Measurements from ENCODE around the gene EDNRA. TPM values are rescaled to one million over a fixed set of nuclear protein-coding genes. Genes with fewer than 3 reads are reported as not detected.
A peak's percentile ranks its signal among the peaks of the same experiment; 100 is the strongest.

EDNRA gene
- total and polyA plus RNA-seq, 9 of the 15 experiments (the other 6 are each of a cell fraction or from before 2014, with no cell fraction given): not detected

DNA sequence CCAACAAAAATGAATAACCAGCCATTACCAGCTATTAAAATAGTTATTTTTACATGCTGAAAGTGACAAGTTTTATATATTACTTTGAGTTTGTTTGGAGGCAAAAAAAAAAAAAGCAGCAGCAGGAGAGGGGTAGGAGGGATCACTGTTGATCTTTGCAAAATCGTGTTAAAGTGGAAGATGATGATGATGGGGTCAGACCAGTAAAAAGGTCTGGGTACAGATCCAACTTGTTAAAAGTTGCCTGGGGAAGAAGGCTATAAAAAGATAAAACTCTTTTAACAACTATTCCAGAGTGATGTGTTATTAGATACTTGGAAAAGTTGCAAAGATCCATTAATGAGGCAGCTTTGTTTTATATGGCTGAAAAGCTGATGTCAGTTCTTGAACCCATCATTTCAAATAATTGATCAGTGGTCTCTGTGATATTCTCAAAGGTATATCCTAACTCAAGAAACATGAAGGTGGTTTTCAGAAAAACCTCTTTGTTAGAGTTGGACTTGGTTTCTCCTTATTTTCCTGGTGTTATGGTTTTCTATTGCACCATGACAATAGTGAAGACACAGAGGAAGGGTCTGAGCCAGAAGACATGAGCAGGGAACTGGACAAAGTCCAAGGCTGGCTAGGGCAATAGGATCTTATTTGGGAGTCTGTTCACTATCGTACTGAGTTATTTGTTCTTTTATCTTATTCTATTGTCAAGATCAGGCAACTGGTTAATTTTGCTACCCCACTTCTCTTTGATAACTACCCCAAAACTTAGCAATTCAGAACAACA, 44.8 kb downstream of the EDNRA start:
- no peaks in the 10 kb centered on the region for H3K4me1 ChIP-seq (replicated peaks in 1 of 2; ENCODE audit: control insufficient read depth in 2 of 2, insufficient read depth in 2 of 2, low read length in 2 of 2)
- H3K4me2 ChIP-seq (ENCODE audit: insufficient read depth, low read length): no peak overlapping the region
- ChIA-PET POLR2A (no interaction called here), CTCF (ENCODE audit: low intra/inter-chr PET ratio) (no interaction called here)
- no peaks in the 10 kb centered on the region for H4K20me1 ChIP-seq (replicated peaks; ENCODE audit: control insufficient read depth, insufficient read depth, low read length)
- DNase-seq (ENCODE audit: extremely low read depth in 1 of 4, low spot score in 3 of 4) (no peak), ATAC-seq (no peak), FAIRE-seq (no peak)
- no peaks in the 10 kb centered on the region for H3K9me3 ChIP-seq (replicated peaks; ENCODE audit: control insufficient read depth, insufficient read depth, low read depth, low read length)
- BruUV-seq (replicated peaks): no TSS peak
- TF ChIP-seq TEAD2 (tag; IDR thresholded peaks at IDR 0.05) (no peak), ZNF175 (CRISPR knock-in tag; IDR thresholded peaks at IDR 0.05; ENCODE audit: low read depth) (no peak), ZNF76 (CRISPR knock-in tag; IDR thresholded peaks at IDR 0.05; ENCODE audit: borderline replicate concordance) (no peak)
- H3K27ac ChIP-seq (ENCODE audit: extremely low read depth, low read depth, low read length): no peak overlapping the region
- H3K36me3 ChIP-seq (ENCODE audit: control insufficient read depth, insufficient read depth, low read length): no peaks in the 10 kb centered on the region
- no peaks in the 10 kb centered on the region for H3K27me3 ChIP-seq (ENCODE audit: control insufficient read depth in 2 of 2, insufficient read depth in 2 of 2, low read length in 2 of 2)
- WGBS (ENCODE audit: insufficient coverage, low coverage, missing lambda C conversion rate): 0% methylated on average over 2 of the region's 2 CpGs
- H3K79me2 ChIP-seq (ENCODE audit: control insufficient read depth, insufficient read depth, low read length): no peaks in the 10 kb centered on the region
- H3K4me3 ChIP-seq: no peak overlapping the region
- H3K9ac ChIP-seq (ENCODE audit: insufficient read depth in 1 of 2, low read depth in 2 of 2, low read length in 2 of 2): no peak overlapping the region
- no peaks in the 10 kb centered on the region for H3K9me1 ChIP-seq (ENCODE audit: control insufficient read depth, insufficient read depth, low read length)
- intact Hi-C loops (cut with micrococcal nuclease): loop anchor here (10.0 kb wide), 1 partner anchor 169 kb away; no protein-coding TSS in a partner anchor
- in situ Hi-C loops (cut with MboI): no loop called here
- H2AFZ ChIP-seq (ENCODE audit: low read depth, low read length): no peak overlapping the region

DNA sequence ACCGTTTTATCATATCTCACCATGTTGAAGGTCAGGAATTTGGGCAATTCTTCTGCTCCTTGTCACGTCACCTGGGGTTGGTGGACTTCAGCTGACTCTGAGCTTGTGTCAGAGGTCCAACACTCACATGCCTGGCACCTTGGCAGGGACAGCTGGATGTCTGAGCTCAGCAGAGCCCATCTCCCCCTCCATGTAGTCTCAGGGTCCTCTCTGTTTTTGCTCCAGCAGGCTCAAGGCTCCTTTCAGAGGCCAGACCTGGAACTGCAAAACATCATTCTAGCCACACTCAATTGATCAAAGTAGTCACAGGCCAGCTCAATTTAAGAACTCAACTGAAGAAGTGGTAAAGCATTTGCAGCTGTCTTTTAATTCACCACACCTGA, 45.4 kb downstream of the EDNRA start:
- ChIA-PET POLR2A (no interaction called here), CTCF (ENCODE audit: low intra/inter-chr PET ratio) (no interaction called here)
- H3K4me2 ChIP-seq (ENCODE audit: insufficient read depth, low read length): no peak overlapping the region
- no peak overlapping the region for H3K9ac ChIP-seq (ENCODE audit: insufficient read depth in 1 of 2, low read depth in 2 of 2, low read length in 2 of 2)
- no peak for DNase-seq (ENCODE audit: extremely low read depth in 1 of 4, low spot score in 3 of 4)
- H3K79me2 ChIP-seq (ENCODE audit: control insufficient read depth, insufficient read depth, low read length): no peaks in the 10 kb centered on the region
- no peaks in the 10 kb centered on the region for H4K20me1 ChIP-seq (replicated peaks; ENCODE audit: control insufficient read depth, insufficient read depth, low read length)
- no TSS peak for BruUV-seq (replicated peaks)
- no peaks in the 10 kb centered on the region for H3K4me1 ChIP-seq (replicated peaks in 1 of 2; ENCODE audit: control insufficient read depth in 2 of 2, insufficient read depth in 2 of 2, low read length in 2 of 2)
- H3K9me3 ChIP-seq (replicated peaks; ENCODE audit: control insufficient read depth, insufficient read depth, low read depth, low read length): no peaks in the 10 kb centered on the region
- no peak for ATAC-seq
- no peak overlapping the region for H2AFZ ChIP-seq (ENCODE audit: low read depth, low read length)
- no peaks in the 10 kb centered on the region for H3K9me1 ChIP-seq (ENCODE audit: control insufficient read depth, insufficient read depth, low read length)
- whole genome bisulfite sequencing (ENCODE audit: insufficient coverage, low coverage, missing lambda C conversion rate): 0% methylated on average over 2 of the region's 2 CpGs
- intact Hi-C loops (cut with micrococcal nuclease) (loop anchor here (10.0 kb wide), 1 partner anchor 169 kb away; no protein-coding TSS in a partner anchor), in situ Hi-C loops (cut with MboI) (no loop called here)
- H3K4me3 ChIP-seq: no peak overlapping the region
- peak; percentile 49 for FAIRE-seq
- no peak overlapping the region for H3K27ac ChIP-seq (ENCODE audit: extremely low read depth, low read depth, low read length)
- H3K27me3 ChIP-seq (ENCODE audit: control insufficient read depth in 2 of 2, insufficient read depth in 2 of 2, low read length in 2 of 2): no peaks in the 10 kb centered on the region
- no peaks in the 10 kb centered on the region for H3K36me3 ChIP-seq (ENCODE audit: control insufficient read depth, insufficient read depth, low read length)
- TF ChIP-seq JUND (IDR thresholded peaks at IDR 0.05; ENCODE audit: borderline replicate concordance, low read depth, low read length) (no peak), JUND (tag; IDR thresholded peaks at IDR 0.05; ENCODE audit: borderline replicate concordance, low read depth, low read length) (no peak), ZNF76 (CRISPR knock-in tag; IDR thresholded peaks at IDR 0.05; ENCODE audit: borderline replicate concordance) (no peak), ZFP1 (CRISPR knock-in tag; IDR thresholded peaks at IDR 0.05) (no peak), ZNF224 (CRISPR knock-in tag; IDR thresholded peaks at IDR 0.05) (no peak), ZNF586 (CRISPR knock-in tag; conservative IDR thresholded peaks at IDR 0.05) (no peak), ZNF124 (CRISPR knock-in tag; IDR thresholded peaks at IDR 0.05) (no peak), LEF1 (IDR thresholded peaks at IDR 0.05) (no peak)
- TF ChIP-seq, protein P1, sequence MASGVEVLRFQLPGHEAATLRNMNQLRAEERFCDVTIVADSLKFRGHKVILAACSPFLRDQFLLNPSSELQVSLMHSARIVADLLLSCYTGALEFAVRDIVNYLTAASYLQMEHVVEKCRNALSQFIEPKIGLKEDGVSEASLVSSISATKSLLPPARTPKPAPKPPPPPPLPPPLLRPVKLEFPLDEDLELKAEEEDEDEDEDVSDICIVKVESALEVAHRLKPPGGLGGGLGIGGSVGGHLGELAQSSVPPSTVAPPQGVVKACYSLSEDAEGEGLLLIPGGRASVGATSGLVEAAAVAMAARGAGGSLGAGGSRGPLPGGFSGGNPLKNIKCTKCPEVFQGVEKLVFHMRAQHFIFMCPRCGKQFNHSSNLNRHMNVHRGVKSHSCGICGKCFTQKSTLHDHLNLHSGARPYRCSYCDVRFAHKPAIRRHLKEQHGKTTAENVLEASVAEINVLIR (CRISPR knock-in tag; IDR thresholded peaks at IDR 0.05): no peak
- TF ChIP-seq, protein P2, sequence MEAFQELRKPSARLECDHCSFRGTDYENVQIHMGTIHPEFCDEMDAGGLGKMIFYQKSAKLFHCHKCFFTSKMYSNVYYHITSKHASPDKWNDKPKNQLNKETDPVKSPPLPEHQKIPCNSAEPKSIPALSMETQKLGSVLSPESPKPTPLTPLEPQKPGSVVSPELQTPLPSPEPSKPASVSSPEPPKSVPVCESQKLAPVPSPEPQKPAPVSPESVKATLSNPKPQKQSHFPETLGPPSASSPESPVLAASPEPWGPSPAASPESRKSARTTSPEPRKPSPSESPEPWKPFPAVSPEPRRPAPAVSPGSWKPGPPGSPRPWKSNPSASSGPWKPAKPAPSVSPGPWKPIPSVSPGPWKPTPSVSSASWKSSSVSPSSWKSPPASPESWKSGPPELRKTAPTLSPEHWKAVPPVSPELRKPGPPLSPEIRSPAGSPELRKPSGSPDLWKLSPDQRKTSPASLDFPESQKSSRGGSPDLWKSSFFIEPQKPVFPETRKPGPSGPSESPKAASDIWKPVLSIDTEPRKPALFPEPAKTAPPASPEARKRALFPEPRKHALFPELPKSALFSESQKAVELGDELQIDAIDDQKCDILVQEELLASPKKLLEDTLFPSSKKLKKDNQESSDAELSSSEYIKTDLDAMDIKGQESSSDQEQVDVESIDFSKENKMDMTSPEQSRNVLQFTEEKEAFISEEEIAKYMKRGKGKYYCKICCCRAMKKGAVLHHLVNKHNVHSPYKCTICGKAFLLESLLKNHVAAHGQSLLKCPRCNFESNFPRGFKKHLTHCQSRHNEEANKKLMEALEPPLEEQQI (IDR thresholded peaks at IDR 0.05): no peak
